Stimulated activated CD4-positive, alpha-beta T cell treated with anti-CD3 and anti-CD28 coated beads, TNF-alpha, amount 100 ng/mL, for 48 hours (primary cell): ENCODE results near the gene FOXC2.

Source experiments
- DNase-seq, 3 donors: peaks; one replicate each; pipeline ENCODE4 v3.0.0-alpha.2; 2020; ENCODE audit warnings: low read depth in 3 of 3

FOXC2 gene

DNA sequence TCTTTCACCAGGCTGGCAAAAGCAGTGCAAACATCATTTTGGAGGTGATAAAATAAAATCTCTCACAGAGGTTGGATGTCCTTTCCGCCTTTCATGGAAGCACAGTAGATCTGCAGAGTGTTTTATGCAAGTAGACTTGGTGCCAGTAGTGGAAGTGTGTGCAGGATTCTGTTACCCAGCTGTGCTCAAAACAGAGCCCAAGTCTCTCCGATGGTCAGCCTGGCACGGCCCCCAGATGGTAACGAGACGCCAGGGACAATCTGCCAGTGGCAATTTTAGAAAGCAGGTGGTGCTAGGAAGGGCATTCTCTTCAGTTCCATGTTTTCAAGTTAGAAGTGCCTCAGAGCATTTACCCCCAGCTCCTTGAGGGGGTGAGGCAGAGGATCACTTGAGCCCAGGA, 10.1 kb upstream of the FOXC2 start:
- no peak for DNase-seq

DNA sequence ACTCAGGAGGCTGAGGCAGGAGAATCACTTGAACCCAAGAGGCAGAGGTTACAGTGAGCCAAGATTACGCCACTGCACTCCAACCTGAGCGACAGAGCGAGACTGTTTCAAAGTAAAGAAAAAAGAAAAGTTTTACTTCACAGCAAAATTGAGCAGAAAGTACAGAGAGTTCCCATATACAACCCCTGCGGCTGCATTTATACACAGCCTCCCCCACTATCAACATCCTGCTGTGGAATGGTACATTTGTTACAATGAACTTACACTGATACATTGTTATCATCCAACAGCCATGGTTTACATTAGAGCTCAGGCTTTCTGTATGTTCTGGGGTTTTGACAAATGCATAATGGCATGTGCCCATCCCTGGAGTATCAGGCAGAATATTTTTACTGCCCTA, 9.0 kb upstream of the FOXC2 start:
- DNase-seq, result no peak

DNA sequence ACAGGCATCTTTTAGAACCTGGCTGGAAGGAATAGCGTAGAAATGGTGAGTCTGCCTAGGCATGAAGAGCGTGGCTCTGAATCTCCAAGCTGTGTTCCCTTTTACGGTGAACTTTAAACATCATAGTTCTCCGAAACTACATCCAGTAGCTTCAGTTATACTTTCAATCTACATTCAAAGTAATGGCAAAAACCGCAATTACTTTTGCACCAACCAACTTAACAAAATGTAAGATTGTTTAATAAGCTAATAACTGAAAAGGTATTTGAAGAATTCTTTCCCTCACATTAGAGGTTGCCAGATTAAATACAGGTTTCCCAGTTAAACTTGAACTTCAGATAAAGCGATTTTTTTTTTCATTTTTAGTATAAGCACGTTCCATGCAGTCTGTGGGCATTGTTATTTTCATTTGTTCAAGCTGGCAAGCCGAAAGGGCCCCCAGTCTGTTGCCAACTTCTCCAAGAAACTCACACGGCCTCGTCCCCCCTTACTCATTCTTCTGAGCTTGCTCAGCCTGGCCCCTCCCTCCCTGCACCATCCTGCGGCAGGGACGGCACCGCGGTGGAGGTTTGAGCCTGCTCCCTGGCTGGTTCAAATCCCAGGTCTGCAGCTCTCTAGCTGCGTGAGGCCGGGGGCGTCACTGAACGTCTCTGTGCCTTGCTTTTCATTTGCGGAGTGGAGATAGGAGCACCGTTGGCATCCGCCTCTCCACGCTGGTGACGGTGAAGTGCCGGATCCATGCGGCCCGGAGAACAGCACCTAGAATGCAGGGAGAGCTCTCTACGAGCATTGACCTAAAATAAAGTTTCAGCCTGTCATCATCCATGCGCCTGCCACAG, 8.1 kb upstream of the FOXC2 start:
- DNase-seq, result no peak

DNA sequence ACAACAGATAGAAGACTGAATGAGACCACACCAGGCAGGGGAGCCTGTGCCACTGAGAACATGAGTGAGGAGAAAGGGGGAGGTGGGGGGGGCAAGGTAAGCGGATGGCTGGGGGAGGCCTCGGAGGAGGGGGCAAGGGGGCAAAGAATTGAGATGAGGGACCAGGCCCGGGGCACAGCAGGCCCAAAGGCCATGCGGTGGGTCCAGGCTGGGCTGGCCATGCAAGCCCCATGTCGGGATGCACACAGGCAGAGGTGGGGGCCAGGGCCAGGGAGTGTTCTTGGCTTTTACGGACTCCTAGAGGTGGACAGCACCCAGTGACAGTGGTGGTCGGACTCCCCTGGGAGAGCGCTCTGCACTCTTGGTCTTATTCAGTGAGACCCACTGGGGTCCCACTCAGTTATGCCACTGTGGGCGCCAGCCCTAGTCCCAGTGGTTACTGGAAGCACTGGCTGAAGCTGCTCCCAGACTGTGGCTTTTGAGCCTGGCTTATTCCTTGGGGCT, 6.8 kb upstream of the FOXC2 start:
- no peak for DNase-seq

DNA sequence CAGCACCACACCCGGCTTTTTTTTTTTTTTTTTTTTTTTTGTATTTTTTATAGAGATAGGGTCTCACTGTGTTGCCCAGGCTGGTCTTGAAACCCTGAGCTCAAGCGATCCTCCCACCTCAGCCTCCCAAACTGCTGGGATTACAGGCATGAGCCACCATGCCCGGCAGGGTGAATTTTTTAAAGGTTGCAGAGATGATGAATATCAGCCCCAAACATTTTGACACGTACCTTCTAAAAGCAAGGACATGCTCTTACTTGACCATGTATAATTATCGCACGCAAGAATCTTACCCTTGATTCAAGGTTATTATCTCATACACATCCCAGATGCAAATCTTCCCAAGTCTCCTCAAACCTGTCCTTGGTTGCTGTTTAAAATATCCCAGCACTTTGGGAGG, 4.3 kb upstream of the FOXC2 start:
- no peak for DNase-seq

DNA sequence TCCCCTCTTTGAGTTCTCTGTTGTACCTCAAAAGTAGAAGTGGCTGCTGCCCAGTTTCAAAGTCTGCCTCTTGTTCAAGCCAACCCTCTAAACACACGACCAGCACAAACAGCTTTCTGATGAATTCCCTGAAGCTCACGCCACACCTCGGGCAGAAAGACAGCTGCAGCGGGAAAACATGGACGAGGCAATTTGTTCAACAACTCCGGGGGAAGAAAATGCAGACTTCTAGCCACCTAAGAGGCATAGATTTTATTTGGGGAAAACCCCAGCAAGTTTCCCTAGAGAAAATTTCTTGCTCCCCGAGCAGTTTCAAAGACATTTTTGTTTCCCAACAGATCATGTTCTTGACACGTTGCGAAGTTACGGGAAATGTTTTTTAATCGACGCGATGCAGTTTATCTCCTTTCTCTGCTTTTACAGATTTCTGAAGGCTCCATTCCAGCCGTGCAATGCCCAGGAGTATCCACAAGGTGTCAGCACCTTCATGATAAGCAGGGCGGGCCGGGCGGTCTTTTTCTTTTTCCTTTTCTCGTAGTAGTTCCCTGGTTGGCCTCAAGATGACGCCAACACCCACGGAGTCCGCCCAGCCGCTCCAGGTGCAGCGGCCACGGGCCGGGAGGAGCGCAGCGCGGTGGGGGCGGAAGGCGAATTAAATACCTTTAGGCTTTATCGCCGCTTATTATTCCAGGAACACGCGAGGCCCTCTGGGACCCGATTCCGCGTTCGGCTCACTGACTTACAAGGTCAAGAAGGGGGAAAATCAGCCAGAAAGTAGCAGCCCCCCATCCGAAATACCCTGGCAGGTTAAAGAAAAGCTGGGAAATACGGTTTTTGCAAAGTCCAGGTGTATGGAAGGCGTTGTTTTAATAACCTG, 2.9 kb upstream of the FOXC2 start:
- peak; percentile 77 to 87 (median 78) for DNase-seq

DNA sequence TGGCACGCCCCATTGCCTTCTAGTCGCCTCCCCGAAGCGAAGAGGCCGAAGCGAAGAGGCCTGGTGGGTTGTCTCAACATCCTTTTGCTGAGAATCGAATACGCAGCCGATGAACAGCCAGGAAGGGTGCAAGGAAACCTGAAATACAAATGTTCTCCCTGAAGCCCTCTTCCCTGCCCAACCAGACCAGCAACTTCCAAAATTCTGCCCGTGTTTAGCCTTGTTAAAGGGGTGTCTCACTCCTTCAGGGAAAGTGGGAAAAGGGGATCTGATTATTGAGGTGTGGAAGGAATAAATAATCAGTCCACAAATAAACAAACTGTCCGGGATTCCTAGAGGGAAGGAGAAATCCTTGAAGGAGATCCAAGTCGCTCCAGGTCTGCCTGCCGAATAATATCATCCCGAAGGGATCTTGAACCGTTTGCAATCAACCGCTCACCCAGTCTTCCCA, 1.4 kb upstream of the FOXC2 start:
- DNase-seq, result no peak

DNA sequence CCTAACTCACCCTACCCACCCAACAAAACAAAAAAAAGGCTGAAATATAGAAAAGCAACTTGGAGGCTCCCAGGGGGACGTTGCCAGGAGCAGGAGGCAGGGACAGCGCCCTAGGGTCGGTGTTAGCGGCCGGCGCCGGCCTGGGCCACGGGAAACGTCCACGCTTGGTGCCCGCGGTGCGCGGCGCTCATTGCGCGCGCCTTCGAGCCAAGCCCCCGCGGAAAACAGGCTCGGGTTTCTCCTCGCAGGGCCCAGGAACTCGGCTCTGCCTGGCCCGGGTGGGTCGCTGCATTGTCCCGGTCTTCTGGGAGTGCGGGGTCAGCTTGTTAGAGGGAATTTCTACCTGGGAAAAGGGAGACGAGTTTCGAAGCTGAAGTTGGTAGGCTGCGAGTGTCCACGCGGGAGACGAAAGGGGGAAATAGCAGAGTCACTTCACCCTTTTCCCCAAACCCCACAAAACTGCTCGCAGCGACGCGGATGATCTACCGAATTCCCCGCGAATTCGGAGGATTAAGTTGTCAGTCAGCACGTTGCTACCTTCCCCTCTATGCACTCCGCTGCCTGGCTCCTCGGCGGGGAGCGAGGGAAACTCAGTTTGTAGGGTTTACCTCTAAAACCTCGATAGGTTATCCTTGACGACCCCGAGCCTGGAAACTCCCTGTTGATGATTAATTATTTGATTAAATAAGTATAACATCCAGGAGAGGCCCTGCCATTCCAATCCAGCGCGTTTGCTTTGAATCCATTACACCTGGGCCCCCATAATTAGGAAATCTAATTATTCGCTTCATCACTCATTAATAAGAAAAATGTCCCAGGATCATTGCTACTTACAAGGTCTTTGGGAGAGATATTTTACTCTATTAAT, 751 bp upstream of the FOXC2 start:
- DNase-seq, result no peak

DNA sequence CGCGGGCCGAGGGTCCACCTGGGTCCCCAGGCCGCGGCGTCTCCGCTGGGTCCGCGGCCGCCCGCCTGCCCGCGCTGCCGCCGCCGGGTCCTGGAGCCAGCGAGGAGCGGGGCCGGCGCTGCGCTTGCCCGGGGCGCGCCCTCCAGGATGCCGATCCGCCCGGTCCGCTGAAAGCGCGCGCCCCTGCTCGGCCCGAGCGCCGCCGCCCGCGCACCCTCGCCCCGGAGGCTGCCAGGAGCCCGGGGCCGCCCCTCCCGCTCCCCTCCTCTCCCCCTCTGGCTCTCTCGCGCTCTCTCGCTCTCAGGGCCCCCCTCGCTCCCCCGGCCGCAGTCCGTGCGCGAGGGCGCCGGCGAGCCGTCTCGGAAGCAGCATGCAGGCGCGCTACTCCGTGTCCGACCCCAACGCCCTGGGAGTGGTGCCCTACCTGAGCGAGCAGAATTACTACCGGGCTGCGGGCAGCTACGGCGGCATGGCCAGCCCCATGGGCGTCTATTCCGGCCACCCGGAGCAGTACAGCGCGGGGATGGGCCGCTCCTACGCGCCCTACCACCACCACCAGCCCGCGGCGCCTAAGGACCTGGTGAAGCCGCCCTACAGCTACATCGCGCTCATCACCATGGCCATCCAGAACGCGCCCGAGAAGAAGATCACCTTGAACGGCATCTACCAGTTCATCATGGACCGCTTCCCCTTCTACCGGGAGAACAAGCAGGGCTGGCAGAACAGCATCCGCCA, 504 bp downstream of the FOXC2 start:
- DNase-seq, result no peak

DNA sequence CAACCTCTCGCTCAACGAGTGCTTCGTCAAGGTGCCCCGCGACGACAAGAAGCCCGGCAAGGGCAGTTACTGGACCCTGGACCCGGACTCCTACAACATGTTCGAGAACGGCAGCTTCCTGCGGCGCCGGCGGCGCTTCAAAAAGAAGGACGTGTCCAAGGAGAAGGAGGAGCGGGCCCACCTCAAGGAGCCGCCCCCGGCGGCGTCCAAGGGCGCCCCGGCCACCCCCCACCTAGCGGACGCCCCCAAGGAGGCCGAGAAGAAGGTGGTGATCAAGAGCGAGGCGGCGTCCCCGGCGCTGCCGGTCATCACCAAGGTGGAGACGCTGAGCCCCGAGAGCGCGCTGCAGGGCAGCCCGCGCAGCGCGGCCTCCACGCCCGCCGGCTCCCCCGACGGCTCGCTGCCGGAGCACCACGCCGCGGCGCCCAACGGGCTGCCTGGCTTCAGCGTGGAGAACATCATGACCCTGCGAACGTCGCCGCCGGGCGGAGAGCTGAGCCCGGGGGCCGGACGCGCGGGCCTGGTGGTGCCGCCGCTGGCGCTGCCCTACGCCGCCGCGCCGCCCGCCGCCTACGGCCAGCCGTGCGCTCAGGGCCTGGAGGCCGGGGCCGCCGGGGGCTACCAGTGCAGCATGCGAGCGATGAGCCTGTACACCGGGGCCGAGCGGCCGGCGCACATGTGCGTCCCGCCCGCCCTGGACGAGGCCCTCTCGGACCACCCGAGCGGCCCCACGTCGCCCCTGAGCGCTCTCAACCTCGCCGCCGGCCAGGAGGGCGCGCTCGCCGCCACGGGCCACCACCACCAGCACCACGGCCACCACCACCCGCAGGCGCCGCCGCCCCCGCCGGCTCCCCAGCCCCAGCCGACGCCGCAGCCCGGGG, 1.3 kb downstream of the FOXC2 start:
- no peak for DNase-seq

DNA sequence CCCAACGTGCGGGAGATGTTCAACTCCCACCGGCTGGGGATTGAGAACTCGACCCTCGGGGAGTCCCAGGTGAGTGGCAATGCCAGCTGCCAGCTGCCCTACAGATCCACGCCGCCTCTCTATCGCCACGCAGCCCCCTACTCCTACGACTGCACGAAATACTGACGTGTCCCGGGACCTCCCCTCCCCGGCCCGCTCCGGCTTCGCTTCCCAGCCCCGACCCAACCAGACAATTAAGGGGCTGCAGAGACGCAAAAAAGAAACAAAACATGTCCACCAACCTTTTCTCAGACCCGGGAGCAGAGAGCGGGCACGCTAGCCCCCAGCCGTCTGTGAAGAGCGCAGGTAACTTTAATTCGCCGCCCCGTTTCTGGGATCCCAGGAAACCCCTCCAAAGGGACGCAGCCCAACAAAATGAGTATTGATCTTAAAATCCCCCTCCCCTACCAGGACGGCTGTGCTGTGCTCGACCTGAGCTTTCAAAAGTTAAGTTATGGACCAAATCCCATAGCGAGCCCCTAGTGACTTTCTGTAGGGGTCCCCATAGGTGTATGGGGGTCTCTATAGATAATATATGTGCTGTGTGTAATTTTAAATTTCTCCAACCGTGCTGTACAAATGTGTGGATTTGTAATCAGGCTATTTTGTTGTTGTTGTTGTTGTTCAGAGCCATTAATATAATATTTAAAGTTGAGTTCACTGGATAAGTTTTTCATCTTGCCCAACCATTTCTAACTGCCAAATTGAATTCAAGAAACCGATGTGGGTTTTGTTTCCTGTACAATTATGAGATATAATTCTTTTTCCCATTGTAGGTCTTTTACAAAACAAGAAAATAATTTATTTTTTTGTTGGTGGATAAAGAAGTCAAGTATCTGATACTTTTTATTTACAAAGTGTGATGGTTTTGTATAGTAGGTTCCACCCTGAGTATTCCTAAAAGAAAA, 2.3 kb downstream of the FOXC2 start:
- DNase-seq, result no peak

DNA sequence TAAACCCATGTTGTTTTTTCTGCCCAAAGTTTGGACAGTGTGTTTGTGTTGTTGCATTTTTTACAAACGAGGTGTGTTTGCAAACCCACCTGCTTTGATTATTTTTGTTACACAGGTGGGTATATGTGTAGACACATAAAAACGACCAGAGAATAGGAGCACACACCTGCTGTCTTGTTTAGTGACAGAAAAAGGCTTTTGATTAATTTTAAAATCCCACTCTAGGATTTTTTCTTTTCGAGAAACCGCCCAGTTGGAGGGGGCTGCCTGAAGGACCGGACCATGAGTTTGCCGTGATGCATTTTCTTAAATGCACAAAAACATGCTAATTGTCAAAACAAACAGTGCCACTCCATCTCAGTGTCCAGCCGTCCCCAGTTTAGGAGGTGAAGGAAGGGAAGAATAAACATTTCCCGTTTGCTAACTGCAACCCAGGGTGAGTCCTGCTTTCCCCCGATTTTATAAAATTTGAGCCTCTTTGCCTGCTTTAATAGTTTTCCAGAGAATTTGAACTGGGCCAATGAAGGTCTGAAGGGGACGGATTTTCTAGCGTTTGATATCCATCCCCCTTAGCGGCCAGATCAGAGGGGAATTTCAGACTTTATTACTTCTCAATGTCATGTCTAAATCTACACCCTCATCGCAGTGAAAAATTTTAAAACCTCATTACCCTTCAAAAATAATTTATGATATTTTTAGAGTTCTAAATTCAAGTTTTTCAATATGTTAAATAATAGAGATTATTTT, 3.2 kb downstream of the FOXC2 start:
- DNase-seq, result no peak

DNA sequence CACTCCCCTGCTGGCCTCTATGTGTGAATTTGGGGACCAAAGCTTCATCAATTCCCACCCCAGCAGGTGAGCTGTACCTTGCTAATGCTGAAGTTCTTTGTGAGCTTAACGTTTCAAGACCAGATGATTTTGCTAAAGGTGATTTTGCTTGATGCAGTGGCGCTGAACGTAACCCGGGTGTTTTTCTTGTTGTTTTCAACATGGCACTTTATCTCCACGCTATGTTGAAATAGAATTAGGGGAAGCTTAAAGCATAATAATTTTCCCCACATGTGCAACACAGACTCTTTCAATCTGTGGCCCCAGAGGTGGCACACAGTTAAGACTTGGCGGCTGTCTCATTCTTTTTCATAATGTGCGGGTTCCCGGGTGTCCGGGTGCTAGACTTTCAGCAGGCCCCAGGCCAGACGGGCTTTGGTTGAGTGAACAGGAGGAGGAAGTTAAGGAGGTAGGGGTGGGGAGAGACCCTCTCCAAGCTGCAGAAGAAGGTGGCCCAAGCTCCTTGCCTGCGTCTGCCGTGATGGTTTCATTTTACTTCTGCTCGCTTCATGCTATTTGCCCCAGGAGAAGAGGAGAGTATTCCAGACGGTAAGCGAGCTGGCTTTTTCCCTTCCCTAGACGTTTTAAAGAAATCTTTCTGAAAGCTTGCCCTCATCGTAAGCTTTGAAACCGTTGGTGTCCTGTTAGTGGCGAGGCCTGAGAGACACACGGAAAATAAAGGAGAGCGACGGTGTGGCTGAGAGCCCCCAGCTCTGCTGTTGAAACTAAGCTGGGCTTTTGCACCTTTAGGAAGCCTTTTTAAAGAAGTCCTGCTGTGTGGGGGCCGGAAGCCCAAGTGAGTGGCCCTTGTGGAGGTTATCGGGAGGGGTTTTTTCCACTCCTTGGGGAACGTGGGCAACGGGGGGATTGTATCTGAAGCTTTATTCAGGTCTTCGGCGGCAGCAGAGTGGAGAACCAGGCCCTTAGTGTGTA, 4.2 kb downstream of the FOXC2 start:
- no peak for DNase-seq

DNA sequence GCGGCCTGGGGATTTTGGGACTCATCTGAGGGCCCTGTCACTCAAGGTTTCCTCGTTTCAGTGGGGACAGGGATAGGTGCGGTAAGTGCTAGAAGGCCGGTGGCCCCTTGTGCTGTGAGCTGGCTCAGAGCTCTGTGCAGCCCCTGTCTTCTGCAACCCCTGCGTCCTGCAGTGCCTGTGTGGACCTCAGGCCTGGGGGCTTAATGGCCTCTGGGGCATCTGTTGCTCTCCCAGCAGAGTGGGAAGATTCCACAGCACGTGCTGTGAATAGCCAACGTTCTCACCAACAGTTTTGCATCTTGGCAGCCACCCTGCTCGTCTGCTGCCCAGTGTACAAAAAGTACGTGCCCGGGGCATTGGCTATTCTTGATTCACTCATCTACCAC, 4.9 kb downstream of the FOXC2 start:
- DNase-seq, result no peak

DNA sequence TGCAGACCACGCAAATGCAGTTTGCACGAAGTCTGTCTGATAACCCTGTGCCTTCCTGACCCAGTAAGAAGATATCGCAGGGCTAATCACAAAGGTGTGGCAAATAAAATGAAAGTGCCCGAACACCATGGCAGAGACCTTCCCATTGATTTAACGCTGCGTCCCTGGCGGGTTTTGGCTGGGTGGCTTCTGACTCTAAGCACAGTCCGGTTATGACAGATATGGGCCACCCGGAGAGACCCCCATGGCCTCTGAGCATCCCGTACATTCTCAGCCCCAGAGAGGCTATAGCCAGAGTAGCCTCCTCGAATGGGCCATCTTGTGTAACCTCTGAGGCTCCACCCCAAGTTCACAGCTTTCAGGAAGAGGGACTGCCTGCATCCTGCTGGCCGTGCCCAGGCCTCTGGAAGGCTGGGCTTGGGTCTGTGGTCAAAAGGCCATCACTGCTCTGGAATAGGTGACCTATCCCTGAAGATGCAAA, 5.5 kb downstream of the FOXC2 start:
- no peak for DNase-seq

DNA sequence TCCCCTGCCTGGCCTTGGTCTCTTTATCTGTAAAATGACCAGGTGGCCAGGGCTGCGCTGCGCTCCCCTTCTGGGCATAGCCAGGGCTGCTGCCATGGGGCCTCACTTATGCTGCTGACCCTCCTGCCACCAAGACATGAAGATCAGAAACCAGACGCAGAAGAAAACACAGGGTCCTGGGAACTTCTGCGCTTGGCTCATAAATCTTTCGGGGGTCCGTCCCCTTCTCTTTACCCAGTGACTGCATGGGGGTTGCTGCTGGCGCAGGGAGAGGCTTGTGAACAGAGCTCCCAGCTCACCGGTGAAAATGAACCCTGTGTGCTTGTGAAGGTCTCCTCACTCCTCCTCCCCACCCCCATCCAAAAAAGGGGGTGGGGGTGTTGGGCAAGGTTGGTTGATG, 6.0 kb downstream of the FOXC2 start:
- DNase-seq, result no peak

DNA sequence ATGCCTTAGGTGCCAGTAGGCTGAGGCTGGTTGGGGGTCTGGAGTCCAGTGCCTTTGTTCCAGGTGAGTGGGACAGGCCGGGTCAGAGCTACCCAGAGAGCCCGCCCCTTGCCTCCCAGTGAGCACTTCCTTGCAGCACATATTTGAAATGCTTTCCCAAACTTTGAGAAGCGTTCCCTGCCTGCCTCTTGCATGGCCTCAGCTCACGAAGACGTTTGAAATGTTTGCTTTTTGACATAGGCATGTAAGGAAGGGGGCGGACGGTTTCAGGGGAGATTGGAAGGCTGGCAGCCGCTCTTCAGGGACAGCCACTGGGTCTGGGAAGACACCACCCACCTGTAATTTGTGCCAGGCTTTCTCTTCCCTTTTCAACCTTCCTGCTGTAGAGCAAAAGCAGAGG, 6.6 kb downstream of the FOXC2 start:
- DNase-seq, result no peak
